ENCODE data around the gene TEX30.
"Not testable (repeated sequence)": the region's sequence is repeated elsewhere in the genome, so short reads cannot be mapped to it uniquely, and the experiment has no call there.

TEX30 gene

DNA sequence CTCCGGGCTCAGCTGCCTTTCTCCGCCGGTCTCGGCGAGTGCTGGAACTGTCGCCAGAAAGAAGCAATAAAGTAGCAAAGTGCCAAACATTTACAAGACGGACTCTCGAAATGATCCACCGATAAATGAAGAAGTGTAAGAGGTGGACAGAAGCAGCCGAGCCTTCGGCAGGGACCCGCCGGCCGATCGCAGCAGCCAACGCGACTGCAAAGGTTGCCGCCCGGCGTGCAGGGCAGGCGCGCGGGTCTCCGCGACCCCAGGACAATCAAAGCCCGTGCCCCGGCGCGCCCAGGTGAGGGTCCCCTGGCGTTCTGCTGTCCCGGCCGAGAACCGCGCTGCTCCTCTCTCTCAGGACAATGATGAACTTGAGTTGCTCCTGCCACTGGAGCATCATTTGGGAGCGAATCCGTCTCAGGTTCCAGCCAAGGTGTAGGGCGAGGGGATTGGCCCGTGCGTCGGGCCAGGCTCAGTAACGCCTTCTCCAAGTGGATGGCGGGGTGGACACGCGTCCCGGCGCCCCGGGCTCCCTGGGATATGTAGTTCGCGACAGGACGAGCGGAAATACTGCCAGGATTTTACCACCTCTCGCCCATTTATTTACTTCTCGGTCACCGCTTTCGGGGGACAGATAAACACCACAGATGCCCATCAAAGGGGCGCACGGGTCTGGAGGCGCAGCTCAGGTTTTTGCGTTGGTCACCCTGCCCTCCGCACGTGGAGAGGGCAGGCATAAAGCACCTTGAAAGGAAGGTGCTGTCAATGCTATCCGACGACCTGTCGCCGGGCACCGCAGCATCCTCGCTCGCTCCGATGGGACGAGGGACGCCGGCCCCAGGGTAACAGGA, 25.2 kb upstream of the TEX30 start, which contains the start of the genes BIVM and POGLUT2:
Gene BIVM, plus strand, starts transcription at position 539 of the 845 bp plus-strand sequence. CDS start 8,149 bp downstream, outside the sequence.
Gene POGLUT2, minus strand, starts transcription at position 396 of the 845 bp plus-strand sequence. Its CDS starts 306 bp downstream, at position 90.
- Histone ChIP-seq H3K9me3 (no peaks in the 10 kb centered on the region), H3K36me3 (replicated peaks) (no peaks in the 10 kb centered on the region; the same call in 1 of the 2 replicates), H3K4me1 (peaks cover 22% of the 10 kb centered on the region), H3K4me3 (peak within 1 kb of the TSS; percentile 81), H3K27me3 (ENCODE audit: low read depth) (no peaks in the 10 kb centered on the region)
- DNase-seq (ENCODE audit: low spot score in 2 of 2), result peak; percentile 93 to 95
- in situ Hi-C loops (cut with MboI; ENCODE audit: low sequenced_read_pairs), result no loop called here

DNA sequence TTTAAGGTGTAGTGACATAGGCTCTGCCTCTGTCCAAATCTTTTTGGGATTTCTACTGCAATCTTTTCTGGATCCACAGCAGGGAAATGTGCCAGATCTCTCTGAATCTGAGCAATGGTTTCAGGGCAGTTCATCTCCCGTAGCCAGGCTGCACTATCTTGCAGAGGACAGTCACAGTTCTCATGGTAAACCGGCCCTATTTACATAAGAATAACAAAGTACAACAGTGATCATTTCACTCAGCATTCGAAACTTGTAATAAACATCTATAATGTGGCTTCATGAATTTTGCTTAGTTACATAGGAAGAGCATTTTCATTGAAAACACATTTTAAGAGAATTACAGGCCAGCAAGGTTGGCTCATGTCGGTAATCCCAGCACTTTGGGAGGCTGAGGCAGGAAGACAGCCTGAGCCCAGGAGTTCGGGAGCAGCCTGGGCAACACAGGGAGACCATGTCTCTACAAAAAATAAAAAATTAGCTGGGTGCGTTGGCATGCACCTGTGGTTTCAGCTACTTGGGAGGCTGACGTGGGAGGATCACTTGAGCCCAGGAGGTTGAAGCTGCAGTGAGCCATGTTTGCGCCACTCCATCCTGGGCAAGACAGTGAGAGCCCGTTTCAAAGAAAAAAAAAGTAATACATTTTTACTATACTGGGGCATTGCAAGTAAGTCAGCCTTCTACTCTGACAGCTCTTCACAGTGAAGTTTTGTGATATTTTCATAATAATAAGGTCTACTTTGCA, 20.2 kb upstream of the TEX30 start:
- H3K4me1 ChIP-seq, result peaks cover 25% of the 10 kb centered on the region
- no peak overlapping the region for H3K4me3 ChIP-seq
- in situ Hi-C loops (cut with MboI; ENCODE audit: low sequenced_read_pairs), result no loop called here
- peaks cover 22% of the 10 kb centered on the region for H3K36me3 ChIP-seq (replicated peaks)
- H3K27me3 ChIP-seq (ENCODE audit: low read depth), result no peaks in the 10 kb centered on the region
- no peaks in the 10 kb centered on the region; the same call in 1 of the 2 replicates for H3K9me3 ChIP-seq
- peak; percentile 56 to 68 for DNase-seq (ENCODE audit: low spot score in 2 of 2)

DNA sequence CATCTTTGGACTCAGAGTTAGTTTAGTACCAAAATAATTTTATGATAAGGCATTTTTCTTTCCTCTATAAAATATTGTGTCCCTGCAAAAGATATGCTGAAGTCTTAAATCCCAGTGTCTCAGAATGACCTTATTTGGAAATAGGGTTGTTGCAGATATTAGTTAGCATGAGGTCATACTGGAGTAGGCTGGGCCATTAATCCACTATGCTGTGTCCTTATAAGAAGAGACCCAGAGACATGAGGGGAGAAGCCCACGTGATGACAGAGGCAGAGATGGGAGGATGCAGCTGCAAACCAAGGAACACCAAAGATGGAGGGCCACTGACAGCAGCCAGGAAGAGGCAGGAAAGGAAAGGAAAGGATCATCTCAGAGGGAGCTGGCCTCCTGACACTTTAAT, 18.8 kb upstream of the TEX30 start:
- no peak for DNase-seq (ENCODE audit: low spot score in 2 of 2)
- H3K36me3 ChIP-seq (replicated peaks), result peaks cover 25% of the 10 kb centered on the region
- H3K4me3 ChIP-seq, result no peak overlapping the region
- in situ Hi-C loops (cut with MboI; ENCODE audit: low sequenced_read_pairs), result no loop called here
- H3K4me1 ChIP-seq, result peaks cover 19% of the 10 kb centered on the region
- no peaks in the 10 kb centered on the region for H3K27me3 ChIP-seq (ENCODE audit: low read depth)
- H3K9me3 ChIP-seq, result no peaks in the 10 kb centered on the region; the same call in 1 of the 2 replicates

DNA sequence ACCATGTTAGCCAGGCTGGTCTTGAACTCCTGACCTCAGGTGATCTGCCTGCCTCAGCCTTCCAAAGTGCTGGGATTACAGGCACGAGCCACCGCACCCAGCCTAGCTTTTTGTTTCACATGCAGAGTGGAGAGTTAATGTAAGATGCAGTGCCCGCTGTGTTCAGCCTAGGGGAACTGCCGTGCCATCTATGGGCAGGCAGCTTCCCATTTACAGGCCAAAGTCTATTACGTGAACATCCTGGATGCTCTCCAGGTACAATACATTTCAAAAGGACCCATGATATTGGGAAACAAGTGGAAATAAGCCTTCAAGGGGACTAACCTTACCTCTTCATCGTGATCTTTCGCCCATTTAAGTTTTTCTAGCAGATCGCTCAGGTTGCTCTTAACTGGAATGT, 15.1 kb upstream of the TEX30 start:
- no peak for DNase-seq (ENCODE audit: low spot score in 2 of 2)

DNA sequence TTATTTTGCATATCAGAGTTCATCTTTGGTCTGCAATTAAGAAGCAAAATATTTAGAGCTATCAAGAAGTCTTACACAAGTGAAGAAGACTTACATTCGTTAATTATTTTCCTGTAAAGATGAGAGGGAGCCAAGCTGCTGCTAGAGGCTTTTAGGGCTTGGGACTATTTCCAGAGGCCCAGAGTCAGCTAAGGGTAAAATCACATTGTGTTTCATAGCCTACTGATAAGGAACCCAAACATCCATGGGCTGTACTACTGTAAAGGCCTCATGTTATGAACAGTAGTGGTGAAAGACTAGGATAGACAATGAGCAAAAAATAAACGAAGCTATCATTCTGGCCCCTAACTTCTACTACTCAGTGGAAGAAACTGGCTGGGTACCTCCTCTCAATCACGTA, 10.9 kb upstream of the TEX30 start:
- Histone ChIP-seq H3K36me3 (replicated peaks) (peaks cover 8% of the 10 kb centered on the region), H3K4me1 (no peaks in the 10 kb centered on the region), H3K9me3 (peaks cover 4% of the 10 kb centered on the region; the same call in 1 of the 2 replicates), H3K4me3 (no peak overlapping the region), H3K27me3 (ENCODE audit: low read depth) (no peaks in the 10 kb centered on the region)
- in situ Hi-C loops (cut with MboI; ENCODE audit: low sequenced_read_pairs), result no loop called here
- no peak for DNase-seq (ENCODE audit: low spot score in 2 of 2)

More for the DNA sequence above, 15.1 kb upstream of the TEX30 start:
- peaks cover 7% of the 10 kb centered on the region for H3K4me1 ChIP-seq
- in situ Hi-C loops (cut with MboI; ENCODE audit: low sequenced_read_pairs), result no loop called here
- no peaks in the 10 kb centered on the region for H3K27me3 ChIP-seq (ENCODE audit: low read depth)
- H3K36me3 ChIP-seq (replicated peaks), result peaks cover 25% of the 10 kb centered on the region
- no peak overlapping the region for H3K4me3 ChIP-seq
- no peaks in the 10 kb centered on the region; the same call in 1 of the 2 replicates for H3K9me3 ChIP-seq

DNA sequence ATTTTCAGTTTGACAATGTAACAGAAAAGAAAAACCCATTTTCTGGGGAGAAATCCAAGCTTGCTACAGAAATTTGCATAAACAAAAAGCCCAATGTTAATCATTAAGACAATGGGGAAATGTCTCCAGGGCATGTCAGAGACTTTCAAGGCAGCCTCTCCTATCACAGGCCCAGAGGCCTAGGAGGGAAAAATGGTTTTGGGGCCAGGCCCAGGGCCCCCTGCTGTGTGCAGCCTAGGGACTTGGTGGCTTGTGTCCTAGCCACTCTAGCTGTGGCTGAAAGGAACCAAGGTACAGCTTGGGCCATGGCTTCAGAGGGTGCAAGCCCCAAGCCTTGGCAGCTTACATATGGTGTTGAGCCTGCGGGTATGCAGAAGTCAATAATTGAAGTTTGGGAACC, 8.0 kb upstream of the TEX30 start:
- peaks cover 4% of the 10 kb centered on the region; the same call in 1 of the 2 replicates for H3K9me3 ChIP-seq
- no peak overlapping the region for H3K4me3 ChIP-seq
- in situ Hi-C loops (cut with MboI; ENCODE audit: low sequenced_read_pairs), result no loop called here
- no peaks in the 10 kb centered on the region for H3K27me3 ChIP-seq (ENCODE audit: low read depth)
- H3K36me3 ChIP-seq (replicated peaks), result peaks cover 5% of the 10 kb centered on the region; the same call in 1 of the 2 replicates
- no peaks in the 10 kb centered on the region for H3K4me1 ChIP-seq
- DNase-seq (ENCODE audit: low spot score in 2 of 2), result no peak

DNA sequence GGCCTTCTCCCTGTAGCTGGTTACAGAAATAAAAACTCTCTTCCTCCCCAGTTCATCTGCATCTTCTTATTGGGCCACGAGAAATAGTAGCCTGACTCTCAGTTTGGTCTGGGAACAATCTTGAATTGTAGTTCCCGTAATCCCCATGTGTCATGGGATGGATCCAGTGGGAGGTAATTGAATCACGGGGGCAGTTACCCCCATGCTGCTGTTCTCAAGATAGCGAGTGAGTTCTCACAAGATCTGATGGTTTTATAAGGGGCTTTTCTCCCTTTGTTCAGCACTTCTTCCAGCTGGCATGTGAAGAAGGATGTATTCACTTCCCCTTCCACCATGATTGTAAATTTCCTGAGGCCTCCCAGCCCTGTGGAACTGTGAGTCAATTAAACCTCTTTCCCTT, 7.1 kb upstream of the TEX30 start:
- H3K27me3 ChIP-seq (ENCODE audit: low read depth); DNase-seq (ENCODE audit: low spot score in 2 of 2); H3K9me3 ChIP-seq; H3K36me3 ChIP-seq (replicated peaks); H3K4me1 ChIP-seq; in situ Hi-C loops (cut with MboI; ENCODE audit: low sequenced_read_pairs); H3K4me3 ChIP-seq: not testable (repeated sequence)

DNA sequence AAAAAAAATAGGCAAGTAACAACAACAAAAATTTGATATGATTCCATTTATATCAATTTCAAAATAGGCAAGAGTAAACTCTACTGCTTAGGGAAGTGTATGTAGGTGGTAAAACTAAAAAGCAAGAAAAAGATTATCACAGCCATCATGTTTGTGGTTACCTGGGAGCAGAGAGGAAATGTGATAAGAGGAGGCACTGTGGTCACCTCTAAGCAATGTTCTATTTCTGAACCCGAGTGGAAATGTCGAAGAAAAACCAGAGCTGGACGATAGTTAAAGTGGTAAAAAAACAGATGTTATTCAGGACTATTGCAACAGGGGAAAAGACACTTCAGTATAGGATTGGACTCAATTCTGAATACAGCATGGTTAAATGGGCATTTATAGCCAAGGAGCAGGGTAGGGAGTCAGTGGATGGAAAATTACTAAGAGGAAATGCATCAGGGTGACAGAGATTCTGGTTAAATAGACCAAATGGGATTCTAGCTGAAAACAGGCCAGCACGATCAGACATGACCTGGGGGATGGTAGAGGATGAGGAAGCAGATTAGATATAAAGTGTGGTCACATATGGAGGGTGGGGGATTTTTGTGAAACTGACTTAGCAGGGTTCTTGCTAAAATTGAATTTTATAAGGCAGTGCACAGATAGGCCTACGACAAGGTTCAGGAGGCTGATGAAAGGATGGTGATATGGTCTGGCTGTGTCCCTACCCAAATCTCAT, 6.0 kb upstream of the TEX30 start:
- H3K27me3 ChIP-seq (ENCODE audit: low read depth), result no peaks in the 10 kb centered on the region
- peaks cover 5% of the 10 kb centered on the region; the same call in 1 of the 2 replicates for H3K36me3 ChIP-seq (replicated peaks)
- H3K4me1 ChIP-seq, result no peaks in the 10 kb centered on the region
- peaks cover 4% of the 10 kb centered on the region; the same call in 1 of the 2 replicates for H3K9me3 ChIP-seq
- in situ Hi-C loops (cut with MboI; ENCODE audit: low sequenced_read_pairs), result no loop called here
- H3K4me3 ChIP-seq, result no peak overlapping the region
- no peak for DNase-seq (ENCODE audit: low spot score in 2 of 2)

DNA sequence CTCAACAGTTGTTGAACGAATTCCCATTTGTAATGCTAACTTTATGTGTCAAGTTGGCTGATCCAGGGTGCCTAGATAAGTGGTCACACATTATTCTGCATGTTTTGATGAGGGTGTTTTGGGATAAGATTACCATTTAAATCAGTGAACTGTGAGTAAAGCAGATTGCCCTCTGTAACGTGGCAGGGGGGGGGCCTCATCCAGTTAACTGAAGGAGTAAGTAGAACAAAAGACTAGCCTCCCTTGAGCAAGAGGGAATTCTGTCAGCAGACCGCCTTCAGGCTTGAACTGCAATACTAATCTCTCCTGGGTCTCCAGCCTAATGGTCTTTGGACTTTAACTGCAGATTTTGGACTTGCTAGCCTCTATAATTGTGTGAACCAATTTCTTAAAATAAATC, 4.2 kb upstream of the TEX30 start:
- in situ Hi-C loops (cut with MboI; ENCODE audit: low sequenced_read_pairs), result no loop called here
- Histone ChIP-seq H3K4me1 (peaks cover 5% of the 10 kb centered on the region), H3K27me3 (ENCODE audit: low read depth) (no peaks in the 10 kb centered on the region)

DNA sequence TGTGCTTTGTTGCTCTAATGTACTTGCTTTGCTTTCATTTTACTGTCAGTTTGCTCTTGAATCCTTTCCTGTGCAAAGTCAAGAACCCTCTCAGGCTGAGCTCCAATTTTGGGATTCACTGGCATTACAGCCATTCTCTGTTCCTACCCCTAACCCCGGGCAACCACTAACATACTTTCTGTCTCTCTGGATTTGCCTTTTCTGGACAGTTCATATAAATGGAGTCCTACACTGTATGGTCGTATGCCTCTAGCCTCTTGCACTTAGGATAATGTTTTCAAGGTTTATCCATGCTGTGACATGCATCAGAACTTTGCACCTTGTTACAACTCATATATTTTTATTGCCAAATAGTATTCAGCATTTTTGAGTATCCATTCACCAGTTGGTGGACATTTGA, 2.7 kb upstream of the TEX30 start:
- Histone ChIP-seq H3K36me3 (replicated peaks) (no peaks in the 10 kb centered on the region; the same call in 1 of the 2 replicates), H3K4me3 (no peak overlapping the region), H3K4me1 (peaks cover 5% of the 10 kb centered on the region), H3K9me3 (no peaks in the 10 kb centered on the region), H3K27me3 (ENCODE audit: low read depth) (no peaks in the 10 kb centered on the region)
- no peak for DNase-seq (ENCODE audit: low spot score in 2 of 2)
- in situ Hi-C loops (cut with MboI; ENCODE audit: low sequenced_read_pairs), result no loop called here

More for the DNA sequence above, 4.2 kb upstream of the TEX30 start:
- peaks cover 4% of the 10 kb centered on the region; the same call in 1 of the 2 replicates for H3K9me3 ChIP-seq
- DNase-seq (ENCODE audit: low spot score in 2 of 2), result no peak
- H3K36me3 ChIP-seq (replicated peaks), result peaks cover 4% of the 10 kb centered on the region; the same call in 1 of the 2 replicates
- H3K4me3 ChIP-seq, result no peak overlapping the region

DNA sequence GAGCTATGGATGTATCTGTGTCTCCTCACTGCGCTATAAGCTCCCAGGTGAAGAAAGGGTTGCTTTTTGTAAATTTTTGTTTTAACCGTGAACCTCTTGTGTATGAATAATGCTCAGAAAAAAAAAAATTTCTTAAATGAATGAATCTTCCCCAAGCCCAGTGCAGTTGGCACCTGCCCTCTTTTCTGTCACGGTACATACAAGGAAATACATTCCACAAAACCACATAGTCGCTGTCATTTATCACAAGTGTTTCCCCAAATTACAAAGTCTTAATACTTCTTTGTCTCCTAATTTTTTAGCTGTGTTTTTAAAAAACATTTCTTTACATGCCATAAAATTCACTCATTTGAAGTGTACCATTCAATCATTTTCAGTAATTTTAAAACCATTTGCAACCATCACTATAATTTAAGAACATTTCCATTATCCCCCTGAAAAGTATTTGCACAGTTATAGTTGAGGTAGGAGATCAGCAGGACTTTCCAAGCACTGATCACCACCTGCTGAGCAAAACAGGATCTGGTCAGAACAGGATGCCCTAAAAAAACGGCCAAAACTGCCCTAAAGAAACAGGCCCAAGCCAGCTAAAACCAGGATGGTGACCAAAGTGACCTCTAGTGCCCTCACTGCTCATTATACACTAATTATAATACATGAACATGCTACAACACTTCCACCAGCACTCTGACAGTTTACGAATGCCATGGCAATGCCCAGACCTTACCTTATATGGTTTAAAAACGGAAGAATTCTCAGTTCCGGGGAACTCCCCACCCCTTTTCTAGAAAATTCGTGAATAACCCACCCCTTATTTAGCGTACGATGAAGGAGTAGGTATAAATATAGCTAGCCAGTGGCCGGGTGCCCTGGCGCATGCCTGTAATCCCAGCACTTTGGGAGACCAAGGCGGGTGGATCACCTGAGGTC, 1.3 kb upstream of the TEX30 start:
- Histone ChIP-seq H3K36me3 (replicated peaks) (no peaks in the 10 kb centered on the region), H3K27me3 (ENCODE audit: low read depth) (no peaks in the 10 kb centered on the region), H3K9me3 (no peaks in the 10 kb centered on the region), H3K4me1 (peaks cover 16% of the 10 kb centered on the region), H3K4me3 (no peak overlapping the region)
- in situ Hi-C loops (cut with MboI; ENCODE audit: low sequenced_read_pairs), result loop anchor here (5.0 kb wide), 1 partner anchor 178 kb away; the partner anchor contains the start of gene TPP2
- DNase-seq (ENCODE audit: low spot score in 2 of 2), result no peak

DNA sequence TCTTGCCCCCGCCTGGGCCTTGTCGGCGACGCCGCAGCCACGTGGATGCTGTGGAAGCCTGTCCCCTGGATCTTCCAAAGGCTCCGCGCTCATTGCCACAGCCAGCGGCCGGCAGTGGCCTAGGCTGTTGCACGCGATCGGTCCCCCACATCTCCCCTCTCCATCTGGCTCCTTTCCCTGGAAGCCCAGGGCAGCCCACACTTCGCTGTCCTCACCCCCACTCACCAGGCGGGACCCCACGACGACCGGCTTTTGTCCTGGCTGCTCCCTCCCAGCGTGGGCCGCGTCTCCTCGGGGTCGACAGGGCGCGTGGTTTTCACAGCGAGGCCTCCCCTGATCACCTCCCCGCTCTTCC, 605 bp upstream of the TEX30 start:
- no peaks in the 10 kb centered on the region for H3K27me3 ChIP-seq (ENCODE audit: low read depth)
- peak overlapping the region; percentile 78 for H3K4me3 ChIP-seq
- no peaks in the 10 kb centered on the region for H3K9me3 ChIP-seq
- in situ Hi-C loops (cut with MboI; ENCODE audit: low sequenced_read_pairs), result loop anchor here (5.0 kb wide), 1 partner anchor 177 kb away; the partner anchor contains the start of gene TPP2
- H3K36me3 ChIP-seq (replicated peaks), result no peaks in the 10 kb centered on the region
- DNase-seq (ENCODE audit: low spot score in 2 of 2), result no peak
- peaks cover 20% of the 10 kb centered on the region for H3K4me1 ChIP-seq
